ENCODE data around the gene HBA1. TPM values are rescaled to one million over a fixed set of nuclear protein-coding genes. Genes with fewer than 3 reads are reported as not detected.

HBA1 gene
- total and polyA plus RNA-seq, 9 of the 15 experiments (the other 6 are each of a cell fraction or from before 2014, with no cell fraction given): 128 to 2,388 (median 380) TPM

GRCh38 chr16:154217-155030 is 22.1 kb upstream of the HBA1 start (continued):
- TF ChIP-seq ZNF431 (CRISPR knock-in tag; IDR thresholded peaks at IDR 0.05) (no peak), ZNF695 (CRISPR knock-in tag; IDR thresholded peaks at IDR 0.05) (no peak), ZNF75A (CRISPR knock-in tag; IDR thresholded peaks at IDR 0.05) (no peak), CHAMP1 (IDR thresholded peaks at IDR 0.05) (no peak), PURB (CRISPR knock-in tag; IDR thresholded peaks at IDR 0.05; ENCODE audit: low read depth) (no peak), POLR2AphosphoS5 (IDR thresholded peaks at IDR 0.05; ENCODE audit: control insufficient read depth, insufficient read depth, low read depth, low read length) (no peak), FOXM1 (IDR thresholded peaks at IDR 0.05; ENCODE audit: low read depth) (no peak), FOXM1 (CRISPR knock-in tag; IDR thresholded peaks at IDR 0.05; ENCODE audit: low read depth) (no peak), ID3 (CRISPR knock-in tag; IDR thresholded peaks at IDR 0.05) (no peak), ID3 (tag; IDR thresholded peaks at IDR 0.05) (0 out of 2 replicates have a peak, but pooled peaks have one; percentile 22), GTF2A2 (tag; IDR thresholded peaks at IDR 0.05) (no peak), TRIM24 (IDR thresholded peaks at IDR 0.05) (no peak), DPF2 (IDR thresholded peaks at IDR 0.05) (0 out of 2 replicates have a peak, but pooled peaks have one; percentile 19), COPS2 (conservative IDR thresholded peaks at IDR 0.05) (no peak), POLR3A (IDR thresholded peaks at IDR 0.05; ENCODE audit: borderline replicate concordance, extremely low read depth, insufficient read depth, insufficient read length) (no peak), POLR2B (IDR thresholded peaks at IDR 0.05; ENCODE audit: low read depth, partially characterized antibody) (peak; percentile 63), SUPT5H (IDR thresholded peaks at IDR 0.05) (peak; percentile 70), BMI1 (IDR thresholded peaks at IDR 0.05; ENCODE audit: low read length) (no peak), MXI1 (IDR thresholded peaks at IDR 0.05; ENCODE audit: low read depth, low read length) (no peak), SNRNP70 (optimal IDR thresholded peaks at IDR 0.05; ENCODE audit: low read depth, low read length) (no peak), IRF2 (CRISPR knock-in tag; IDR thresholded peaks at IDR 0.05) (no peak), ETS2 (tag; IDR thresholded peaks at IDR 0.05; ENCODE audit: borderline replicate concordance, poor library complexity, severe bottlenecking) (no peak), ZNF253 (CRISPR knock-in tag; conservative IDR thresholded peaks at IDR 0.05) (no peak), ZNF395 (CRISPR knock-in tag; IDR thresholded peaks at IDR 0.05) (no peak), GTF2E2 (tag; IDR thresholded peaks at IDR 0.05) (no peak)
